Liver (tissue), 9 donors: Measurements from ENCODE around the gene VASH1. TPM values are rescaled to one million over a fixed set of nuclear protein-coding genes. Genes with fewer than 3 reads are reported as not detected.
A peak's percentile ranks its signal among the peaks of the same experiment; 100 is the strongest.

Source experiments
- DNase-seq: peaks from one replicate; pipeline ENCODE4 v3.0.0-alpha.2; 2017; ENCODE audit warnings: low spot score
- H3K27ac ChIP-seq, 2 donors: one replicate each; pipeline ENCODE4 v1.7.0; 2013; ENCODE audit warnings: inconsistent platforms in 2 of 2, low read length in 2 of 2, control low read depth in 1 of 2, low read depth in 1 of 2, mild to moderate bottlenecking in 1 of 2
- H3K27me3 ChIP-seq, 4 donors: one replicate each; pipeline versions ENCODE4 v1.6.1 to v1.7.0; 2013; ENCODE audit warnings: low read length in 3 of 4, inconsistent platforms in 1 of 4, mild to moderate bottlenecking in 1 of 4, moderate library complexity in 1 of 4; ENCODE audit not compliant: control insufficient read depth in 4 of 4, insufficient read depth in 4 of 4
- H3K36me3 ChIP-seq, 4 donors: one replicate each; pipeline versions ENCODE4 v1.6.1 to v1.7.0; 2013; ENCODE audit warnings: low read length in 3 of 4, mild to moderate bottlenecking in 3 of 4, low read depth in 1 of 4, moderate library complexity in 1 of 4; ENCODE audit not compliant: control insufficient read depth in 4 of 4, insufficient read depth in 3 of 4
- H3K4me1 ChIP-seq, 4 donors: one replicate each; pipeline versions ENCODE4 v1.6.1 to v1.7.0; 2013; ENCODE audit warnings: low read length in 3 of 4, mild to moderate bottlenecking in 3 of 4, moderate library complexity in 1 of 4; ENCODE audit not compliant: control insufficient read depth in 4 of 4, insufficient read depth in 4 of 4
- H3K4me3 ChIP-seq, 3 donors: one replicate each; pipeline versions ENCODE4 v1.6.1 to v1.7.0; 2013; ENCODE audit warnings: low read length in 3 of 3, control low read depth in 1 of 3, low read depth in 1 of 3, mild to moderate bottlenecking in 1 of 3
- H3K9ac ChIP-seq, 2 donors: one replicate each; pipeline ENCODE4 v1.7.0; 2013; ENCODE audit warnings: low read length in 2 of 2, mild to moderate bottlenecking in 2 of 2, moderate library complexity in 2 of 2, control low read depth in 1 of 2, low read depth in 1 of 2
- H3K9me3 ChIP-seq, 4 donors: one replicate each; pipeline versions ENCODE4 v1.6.1 to v1.7.0; 2013; ENCODE audit warnings: low read length in 3 of 4; ENCODE audit not compliant: control insufficient read depth in 4 of 4
- ATF3 ChIP-seq: IDR thresholded peaks from 2 replicates; pipeline ENCODE4 v1.6.1; 2016; ENCODE audit warnings: antibody characterized with exemption
- EGR1 ChIP-seq, 2 donors: IDR thresholded peaks; 2 replicates each; pipeline ENCODE4 v1.6.1; 2016 to 2018; ENCODE audit warnings: antibody characterized with exemption in 2 of 2, low read depth in 2 of 2
- FOXA1 ChIP-seq: IDR thresholded peaks from 2 replicates; pipeline ENCODE4 v1.6.1; 2016; ENCODE audit warnings: antibody characterized with exemption
- FOXA2 ChIP-seq: IDR thresholded peaks from 2 replicates; pipeline ENCODE4 v1.6.1; 2016; ENCODE audit warnings: antibody characterized with exemption
- GABPA ChIP-seq, 2 donors: IDR thresholded peaks in 1 of 2; conservative IDR thresholded peaks in 1 of 2; 2 replicates each; pipeline ENCODE4 v1.6.1; 2016; ENCODE audit warnings: antibody characterized with exemption in 2 of 2, mild to moderate bottlenecking in 1 of 2, moderate library complexity in 1 of 2
- HNF4G ChIP-seq: IDR thresholded peaks from 2 replicates; pipeline ENCODE4 v1.6.1; 2016; ENCODE audit warnings: antibody characterized with exemption
- JUND ChIP-seq, 2 donors: IDR thresholded peaks; 2 replicates each; pipeline ENCODE4 v1.6.1; 2016; ENCODE audit warnings: antibody characterized with exemption in 2 of 2
- MAX ChIP-seq: IDR thresholded peaks from 2 replicates; pipeline ENCODE4 v1.6.1; 2016; ENCODE audit warnings: antibody characterized with exemption
- NR2F2 ChIP-seq: IDR thresholded peaks from 2 replicates; pipeline ENCODE4 v1.6.1; 2016; ENCODE audit warnings: antibody characterized with exemption
- RAD21 ChIP-seq, 2 donors: IDR thresholded peaks; 2 replicates each; pipeline ENCODE4 v1.6.1; 2016; ENCODE audit warnings: antibody characterized with exemption in 2 of 2, mild to moderate bottlenecking in 2 of 2
- REST ChIP-seq: IDR thresholded peaks from 2 replicates; pipeline ENCODE4 v1.6.1; 2016; ENCODE audit warnings: antibody characterized with exemption, mild to moderate bottlenecking
- RXRA ChIP-seq, 2 donors: IDR thresholded peaks; 2 replicates each; pipeline ENCODE4 v1.6.1; 2017 to 2018; ENCODE audit warnings: antibody characterized with exemption in 2 of 2, mild to moderate bottlenecking in 1 of 2
- SP1 ChIP-seq: IDR thresholded peaks from 2 replicates; pipeline ENCODE4 v1.6.1; 2018; ENCODE audit warnings: antibody characterized with exemption, mild to moderate bottlenecking
- TAF1 ChIP-seq: conservative IDR thresholded peaks from 2 replicates; pipeline ENCODE4 v1.6.1; 2016; ENCODE audit warnings: antibody characterized with exemption, mild to moderate bottlenecking
- YY1 ChIP-seq: IDR thresholded peaks from 2 replicates; pipeline ENCODE4 v1.6.1; 2016; ENCODE audit warnings: antibody characterized with exemption, mild to moderate bottlenecking
- ZBTB33 ChIP-seq: IDR thresholded peaks from 2 replicates; pipeline ENCODE4 v1.6.1; 2016; ENCODE audit warnings: antibody characterized with exemption
- WGBS: extraction: QIAGEN DNeasy Blood & Tissue Kit; methylation state at CpG from one replicate; pipeline ENCODE4 v1.1.7; 2013; 5-methylcytosine and 5-hydroxymethylcytosine counted together
- polyA plus RNA-seq, 2 donors: library from polyadenylated mRNA; stranded (reverse) in 1 of 2; unstranded in 1 of 2; fragments of 200-250 nt in 1 of 2; fragments of >200 nt in 1 of 2; fragmentation: Nextera tagmentation in 1 of 2; extraction: Ambion mirVana in 1 of 2; gene quantifications; one replicate each; pipeline versions ENCODE4 v1.2.1 to v1.2.3, GENCODE V29; 2013 to 2015
- total RNA-seq, 2 donors: library from RNA; depleted of rRNA; stranded (reverse); fragments of >200 nt; gene quantifications; one replicate each; pipeline ENCODE4 v1.2.3, GENCODE V29; 2014
- donor health status: healthy.
- donor health status: healthy.
- donor health status: healthy.
- donor health status: healthy.
- donor health status: healthy.

Gene VASH1
- total RNA-seq (1 to 10 TPM; 5.2 to 5.9 TPM), polyA plus RNA-seq (1 to 10 TPM in 1 of 2 donors, under 1 TPM in 1; 0.94 to 3.4 TPM)

GRCh38 chr14:76761136-76761959 is at the start of gene VASH1:
Gene VASH1, plus strand, starts transcription at chr14:76761468. Its CDS starts 1,354 bp downstream, at chr14:76762822.
- H3K27ac ChIP-seq, result peak within 1 kb of the TSS; percentile 40 to 65

GRCh38 chr14:76713121-76713520 is 48.1 kb upstream of the VASH1 start:
- Histone ChIP-seq H3K9ac (no peak overlapping the region), H3K9me3 (no peaks in the 10 kb centered on the region), H3K27ac (no peak overlapping the region), H3K4me1 (no peaks in the 10 kb centered on the region), H3K4me3 (no peak overlapping the region), H3K36me3 (no peaks in the 10 kb centered on the region), H3K27me3 (no peaks in the 10 kb centered on the region)
- WGBS, result 88% methylated on average over 10 of the region's 10 CpGs
- DNase-seq, result no peak
- TF ChIP-seq ATF3 (no peak), FOXA1 (no peak), GABPA (IDR thresholded peaks at IDR 0.05 in 1 of 2, conservative IDR thresholded peaks at IDR 0.05 in 1 of 2) (no peak), REST (no peak), ZBTB33 (no peak), HNF4G (no peak), RAD21 (IDR thresholded peaks at IDR 0.05) (no peak), SP1 (no peak), TAF1 (no peak), MAX (no peak), YY1 (no peak), EGR1 (IDR thresholded peaks at IDR 0.05; ENCODE audit: low read depth in 2 of 2) (no peak), NR2F2 (no peak), JUND (IDR thresholded peaks at IDR 0.05) (no peak), RXRA (IDR thresholded peaks at IDR 0.05) (no peak), FOXA2 (no peak)

More at GRCh38 chr14:76761136-76761959, at the start of gene VASH1:
- no peaks in the 10 kb centered on the region for H3K36me3 ChIP-seq
- peaks cover 3 to 19% (median 9%) of the 10 kb centered on the region in 4 donors for H3K4me1 ChIP-seq
- DNase-seq, result peak; percentile 48
- H3K4me3 ChIP-seq, result peak within 1 kb of the TSS; percentile 45 to 77 (median 71)
- 2% methylated on average over 96 of the region's 96 CpGs for WGBS
- TF ChIP-seq GABPA (IDR thresholded peaks at IDR 0.05 in 1 of 2, conservative IDR thresholded peaks at IDR 0.05 in 1 of 2) (no peak), SP1 (no peak), HNF4G (no peak), FOXA1 (no peak), RAD21 (IDR thresholded peaks at IDR 0.05) (no peak), ZBTB33 (no peak), TAF1 (no peak), MAX (no peak), FOXA2 (no peak)
- peaks cover 0 to 3% (median 3%) of the 10 kb centered on the region in 4 donors for H3K27me3 ChIP-seq
- H3K9ac ChIP-seq, result peak within 1 kb of the TSS; percentile 15 to 36
- H3K9me3 ChIP-seq, result no peaks in the 10 kb centered on the region
